SIG-M5 treated with dmso at 0.1 percent for 504 hours (cell line): ENCODE data around the gene ZFP90.
"Not testable (repeated sequence)": the region's sequence is repeated elsewhere in the genome, so short reads cannot be mapped to it uniquely, and the experiment has no call there.

ENCODE experiments used
- DNase-seq: peaks from one replicate; lab custom pipeline; 2025; ENCODE audit not compliant: unreplicated experiment; lab: John Stamatoyannopoulos, UW

ZFP90 gene

DNA sequence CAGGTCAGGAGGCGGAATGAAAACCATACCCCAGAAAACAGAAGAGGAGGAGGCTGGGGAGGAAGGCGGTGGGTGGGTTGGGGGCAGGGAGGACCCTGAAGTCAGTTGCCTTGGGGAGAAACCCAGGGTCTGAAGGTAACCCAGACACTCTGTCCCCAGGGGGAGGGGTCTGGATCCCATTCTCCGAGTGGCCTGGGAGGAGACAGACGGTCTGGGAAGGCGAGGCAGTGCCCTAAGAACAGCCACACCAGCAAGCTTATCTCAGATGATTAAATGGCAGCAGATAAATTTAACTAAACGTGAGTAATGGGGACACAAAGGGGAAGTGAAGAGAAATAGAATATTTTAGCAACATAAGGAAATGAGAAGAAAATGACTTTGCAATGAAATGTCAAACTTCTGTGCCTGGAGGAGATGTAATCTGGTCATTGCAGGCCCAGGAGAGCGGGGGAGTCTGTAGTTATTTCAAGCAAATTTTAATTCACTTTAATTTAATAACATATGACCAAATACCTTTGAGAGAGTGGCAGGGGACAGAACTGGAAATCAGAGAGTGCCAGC, 21.4 kb upstream of the ZFP90 start:
- DNase-seq, result peak; percentile 43

DNA sequence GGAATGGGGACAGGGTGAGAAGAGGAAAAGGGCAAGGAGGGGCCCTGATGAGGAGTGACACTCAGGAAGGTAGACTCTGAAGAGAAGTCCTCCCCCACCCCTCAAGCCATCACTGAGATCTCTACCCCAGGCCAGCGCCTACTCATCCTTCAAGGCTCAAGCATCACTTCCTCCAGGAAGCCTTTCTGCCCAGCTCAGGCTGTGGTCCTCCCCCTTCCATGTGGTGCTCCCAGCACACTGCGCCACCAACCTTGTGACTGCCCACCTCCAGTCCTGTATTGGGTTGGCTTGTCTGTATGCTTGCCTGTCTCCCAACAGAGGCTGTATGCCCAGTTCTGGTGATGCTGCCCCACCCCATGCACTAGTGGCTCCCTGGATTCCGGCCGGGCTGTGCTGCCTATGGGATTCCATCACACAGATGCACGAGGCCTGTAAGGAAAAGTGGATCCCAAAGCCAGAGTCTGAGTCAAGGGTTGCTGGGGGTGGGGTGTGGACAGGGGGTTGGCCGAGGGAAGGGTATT, 19.8 kb upstream of the ZFP90 start:
- DNase-seq, result no peak

GRCh38 chr16:68520649-68521086, 18.4 kb upstream of the ZFP90 start:
- peak; percentile 72 for DNase-seq

DNA sequence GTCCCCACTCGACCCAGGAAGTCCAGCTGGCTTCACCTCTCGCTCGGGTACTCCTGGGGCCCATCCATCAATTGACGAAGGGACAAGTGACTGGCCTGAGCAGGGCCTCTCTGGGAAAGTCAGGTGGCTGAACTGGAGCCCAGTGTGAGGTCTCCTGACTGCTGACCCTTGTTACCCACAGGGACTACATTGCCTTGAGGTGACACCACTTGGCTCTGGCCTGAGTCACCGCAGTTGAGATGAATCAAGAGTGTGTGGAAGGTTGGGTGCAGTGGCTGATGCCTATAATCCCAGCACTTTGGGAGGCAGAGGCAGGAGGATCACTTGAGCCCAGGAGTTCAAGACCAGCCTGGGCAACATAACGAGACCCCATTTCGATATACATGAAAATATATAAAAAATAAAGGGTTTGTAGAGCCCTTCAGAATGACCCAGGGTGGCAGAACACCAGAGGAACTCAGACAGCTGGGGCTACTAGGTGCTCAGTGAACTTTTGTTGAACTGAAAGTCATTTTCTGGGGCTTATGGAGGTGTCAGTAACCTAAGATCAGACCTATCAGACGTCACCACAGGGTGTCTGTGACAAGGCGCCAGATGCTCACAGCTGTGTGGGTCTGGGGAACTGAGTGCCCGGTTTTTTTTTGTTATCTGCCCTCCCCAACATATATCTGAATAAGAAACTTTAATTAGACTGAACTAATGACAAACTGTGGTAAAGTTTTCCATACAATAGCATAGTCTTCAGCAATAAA, 14.8 kb upstream of the ZFP90 start:
- no peak for DNase-seq

- no peak for DNase-seq
Observed at GRCh38 chr16:68526143-68526781, 12.8 kb upstream of the ZFP90 start.

GRCh38 chr16:68526782-68527145, 12.3 kb upstream of the ZFP90 start:
- no peak for DNase-seq

- no peak for DNase-seq
Observed at GRCh38 chr16:68528233-68528632, 10.9 kb upstream of the ZFP90 start.

DNA sequence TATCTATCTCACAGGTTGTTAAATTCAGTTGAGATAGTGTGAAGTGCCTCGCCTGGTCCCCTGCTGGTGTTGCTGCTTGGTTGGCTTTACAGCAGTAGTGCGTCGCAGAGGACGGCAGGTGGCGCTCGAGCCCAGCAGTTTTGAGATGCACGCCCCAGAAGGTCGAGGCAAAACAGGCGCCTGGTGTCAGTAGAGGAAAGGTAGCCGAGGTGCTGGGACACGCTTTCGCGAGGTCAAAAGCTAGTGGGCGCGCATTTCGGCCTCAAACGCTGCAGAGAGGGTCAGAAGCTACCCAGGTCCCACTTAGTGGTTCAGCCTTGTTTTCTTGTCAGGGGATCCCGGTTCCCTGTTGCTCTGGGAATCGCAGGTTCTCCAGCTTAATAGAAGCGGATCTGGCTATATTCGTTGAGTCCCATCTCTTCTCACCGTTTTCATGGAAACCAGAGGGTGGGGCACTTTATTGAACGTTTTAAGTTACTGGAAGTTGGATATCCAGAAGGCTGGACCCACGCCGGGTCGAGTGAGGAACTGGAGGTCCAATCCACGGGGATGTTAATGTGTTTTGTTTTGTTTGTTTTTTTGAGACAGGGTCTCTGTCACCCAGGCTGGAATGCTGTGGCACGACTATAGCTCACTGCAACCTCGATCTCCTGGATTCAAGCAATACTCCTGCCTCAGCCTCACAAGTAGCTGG, 10.3 kb upstream of the ZFP90 start:
- DNase-seq, result peak; percentile 81

DNA sequence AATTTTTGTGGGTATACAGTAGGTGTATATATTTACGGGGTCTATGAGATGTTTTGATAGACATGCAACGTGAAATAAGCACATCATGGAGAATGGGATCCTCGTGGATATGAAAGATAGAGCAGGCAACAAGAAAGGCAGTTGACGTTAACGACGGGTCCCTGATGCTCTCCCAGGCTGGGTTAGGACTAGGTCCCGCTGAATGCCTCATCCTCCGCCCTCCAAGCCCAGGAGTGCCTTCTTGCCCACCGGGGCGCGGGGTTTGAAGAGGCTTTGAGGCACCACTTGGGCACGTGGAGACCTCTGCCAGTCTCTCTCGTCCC, 9.5 kb upstream of the ZFP90 start:
- no peak for DNase-seq

DNA sequence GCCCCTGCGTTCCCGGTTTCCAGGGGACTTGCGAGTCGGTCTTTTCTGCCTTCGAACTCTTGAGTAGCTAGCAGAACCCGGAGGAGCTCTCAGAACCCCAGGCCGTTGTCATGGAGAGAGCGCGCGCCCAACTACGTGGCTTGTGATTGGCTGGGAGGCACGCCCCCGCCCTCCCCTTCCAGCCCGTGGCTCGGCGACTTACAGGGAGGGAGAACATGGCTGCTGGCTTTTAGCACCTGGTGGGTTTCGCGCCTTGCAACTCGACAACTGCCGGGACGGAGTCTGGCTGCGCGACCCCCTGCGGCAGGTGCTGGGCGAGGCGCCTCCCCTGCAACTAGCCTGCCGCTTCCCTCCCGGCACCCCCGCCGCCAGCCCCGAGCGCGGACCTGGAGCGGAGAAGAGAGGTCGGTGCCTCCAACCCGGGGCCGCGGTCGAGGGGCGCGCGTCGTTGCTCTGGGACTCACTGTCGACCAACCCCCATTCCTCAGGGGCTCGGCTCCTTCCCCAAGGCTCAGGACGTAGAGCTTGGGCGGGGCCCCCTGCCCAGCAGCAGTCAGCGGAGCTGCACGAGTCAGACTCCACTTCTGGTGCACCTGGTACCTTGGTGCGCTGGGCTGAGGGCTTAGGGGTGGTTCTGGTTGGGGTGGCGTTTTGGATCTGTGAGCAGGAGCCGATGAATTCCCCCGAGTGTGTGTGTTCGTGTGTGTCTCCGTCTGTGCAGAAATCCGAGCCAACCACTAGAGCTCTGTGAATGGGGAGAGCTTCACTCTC, 9.0 kb upstream of the ZFP90 start:
- DNase-seq, result peak; percentile 68

GRCh38 chr16:68533937-68534336, 5.2 kb upstream of the ZFP90 start:
- DNase-seq, result no peak

DNA sequence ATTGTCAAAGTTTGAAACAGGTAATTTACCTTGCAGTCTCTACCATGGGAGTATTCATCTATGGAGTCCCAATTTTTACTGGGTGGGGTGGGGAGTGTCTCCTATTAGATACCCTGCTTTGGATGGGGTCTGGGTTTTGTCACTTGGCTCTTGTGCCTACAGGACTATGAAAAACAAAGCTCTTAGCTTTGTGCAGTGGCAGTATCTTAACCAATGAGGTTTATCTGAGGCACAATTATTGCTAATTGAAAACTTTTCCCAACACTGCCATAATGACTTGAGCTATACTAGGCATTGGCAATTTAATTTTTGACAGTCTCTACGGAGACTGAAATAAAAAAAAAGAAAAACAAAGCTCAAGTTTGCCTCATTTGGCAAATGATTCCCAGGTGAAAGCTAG, 3.8 kb upstream of the ZFP90 start:
- no peak for DNase-seq

DNA sequence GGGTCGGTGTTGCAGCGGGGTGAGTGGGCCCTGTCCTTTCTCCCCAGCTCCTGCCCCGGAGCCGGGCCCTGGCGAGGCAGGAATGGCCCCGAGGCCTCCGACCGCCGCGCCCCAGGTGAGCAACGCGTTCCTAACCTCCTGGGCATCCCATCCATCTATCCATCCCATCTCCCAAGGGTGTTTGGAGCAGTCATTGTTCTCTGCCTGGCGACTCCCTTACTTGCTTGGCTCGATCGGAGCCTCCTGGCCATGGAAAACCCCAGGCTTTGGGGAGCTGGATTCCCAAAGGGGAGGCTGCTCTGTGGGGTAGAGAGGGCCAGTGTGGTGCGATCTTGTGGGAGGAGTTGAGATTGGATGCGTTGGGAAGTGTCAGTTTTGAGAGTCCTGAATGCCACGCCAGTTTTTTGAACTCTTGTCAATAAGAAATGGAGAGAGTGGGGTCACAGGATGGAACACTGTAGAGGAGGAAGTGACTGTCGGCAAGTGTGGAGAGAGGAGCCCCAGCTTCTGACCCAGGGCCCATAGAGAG, 684 bp downstream of the ZFP90 start:
- peak; percentile 13 for DNase-seq

- DNase-seq, result no peak
Observed at GRCh38 chr16:68548947-68549346, 9.9 kb downstream of the ZFP90 start.

DNA sequence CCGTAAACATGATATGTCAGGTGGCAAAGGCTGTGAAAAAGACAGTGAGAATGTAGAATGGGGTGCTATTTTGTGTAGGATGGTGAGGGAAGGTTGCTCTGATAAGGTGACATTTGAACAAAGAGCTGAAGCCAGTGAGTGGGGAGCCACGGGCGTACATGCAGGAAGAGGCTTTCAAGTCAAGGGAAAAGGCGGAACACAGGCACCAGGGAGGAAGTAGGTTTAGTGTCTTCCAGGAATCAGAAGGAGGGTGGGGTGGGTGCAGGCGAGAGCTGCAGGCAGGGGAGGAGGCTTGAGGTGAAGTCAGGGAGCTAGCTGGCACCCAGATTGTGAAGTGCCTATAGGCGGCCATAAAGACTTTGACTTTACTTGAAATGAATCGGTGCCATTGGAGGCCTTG, 14.1 kb downstream of the ZFP90 start:
- no peak for DNase-seq

- not testable (repeated sequence) for DNase-seq
Observed at GRCh38 chr16:68560341-68560740, 21.2 kb downstream of the ZFP90 start.

- DNase-seq, result no peak
Observed at GRCh38 chr16:68563631-68564381, 24.7 kb downstream of the ZFP90 start.

GRCh38 chr16:68564382-68564985, 25.4 kb downstream of the ZFP90 start:
- DNase-seq, result no peak

- no peak for DNase-seq
Observed at GRCh38 chr16:68574479-68574878, 35.4 kb downstream of the ZFP90 start.

GRCh38 chr16:68575082-68575481, 36.0 kb downstream of the ZFP90 start:
- DNase-seq, result no peak
